NCI-H1436 (cell line): ENCODE results near the gene TUBA1B.

Experiments used
- DNase-seq: peaks from one replicate; lab custom pipeline; 2025; lab: John Stamatoyannopoulos, UW

TUBA1B gene

GRCh38 chr12:49126852-49127763 is 4.1 kb downstream of the TUBA1B start:
- DNase-seq = no peak

GRCh38 chr12:49121047-49121696 is 10.0 kb downstream of the TUBA1B start:
- peak; percentile 17 for DNase-seq

GRCh38 chr12:49111206-49111605 is 20.0 kb downstream of the TUBA1B start:
- no peak for DNase-seq

GRCh38 chr12:49110464-49111155 is 20.6 kb downstream of the TUBA1B start, which contains the start of gene LMBR1L:
Gene LMBR1L, minus strand, starts transcription at chr12:49110847. Its CDS starts 292 bp downstream, at chr12:49110555.
- peak; percentile 98 for DNase-seq

GRCh38 chr12:49109641-49110463 is 21.3 kb downstream of the TUBA1B start:
- no peak for DNase-seq

GRCh38 chr12:49108958-49109404 is 22.2 kb downstream of the TUBA1B start:
- no peak for DNase-seq

GRCh38 chr12:49105504-49106084 is 25.6 kb downstream of the TUBA1B start:
- DNase-seq = no peak

- no peak for DNase-seq
Observed at GRCh38 chr12:49104822-49105221, 26.4 kb downstream of the TUBA1B start.

- no peak for DNase-seq
Observed at GRCh38 chr12:49100380-49100779, 30.8 kb downstream of the TUBA1B start.

- no peak for DNase-seq
Observed at GRCh38 chr12:49098703-49099102, 32.5 kb downstream of the TUBA1B start.

GRCh38 chr12:49098035-49098451 is 33.2 kb downstream of the TUBA1B start:
- DNase-seq = peak; percentile 18

GRCh38 chr12:49097381-49097780 is 33.8 kb downstream of the TUBA1B start:
- no peak for DNase-seq

- DNase-seq = no peak
Observed at GRCh38 chr12:49094975-49095365, 36.2 kb downstream of the TUBA1B start.

- peak; percentile 1 for DNase-seq
Observed at GRCh38 chr12:49094160-49094974, 36.8 kb downstream of the TUBA1B start, which contains the start of gene DHH. Gene DHH, minus strand, starts transcription at chr12:49094801. Its CDS starts 289 bp downstream, at chr12:49094512.

GRCh38 chr12:49093792-49094159 is 37.4 kb downstream of the TUBA1B start:
- DNase-seq = no peak

- DNase-seq = no peak
Observed at GRCh38 chr12:49092816-49093406, 38.3 kb downstream of the TUBA1B start.

- peak; percentile 13 for DNase-seq
Observed at GRCh38 chr12:49092086-49092815, 38.9 kb downstream of the TUBA1B start.

GRCh38 chr12:49091836-49092085 is 39.4 kb downstream of the TUBA1B start:
- DNase-seq = no peak

GRCh38 chr12:49091056-49091835 is 39.9 kb downstream of the TUBA1B start:
- DNase-seq = no peak
